Stimulated activated CD4-positive, alpha-beta T cell treated with anti-CD3 and anti-CD28 coated beads, Interleukin-12 subunit alpha, Interleukin-12 subunit beta, amount 100 ng/mL, for 48 hours (primary cell): ENCODE data around the gene EFL1.
A peak's percentile ranks its signal among the peaks of the same experiment; 100 is the strongest.

Experiments
- DNase-seq, 3 donors: peaks; one replicate each; pipeline ENCODE4 v3.0.0-alpha.2; 2020; ENCODE audit warnings: low read depth in 2 of 3, low spot score in 1 of 3

EFL1 gene

DNA sequence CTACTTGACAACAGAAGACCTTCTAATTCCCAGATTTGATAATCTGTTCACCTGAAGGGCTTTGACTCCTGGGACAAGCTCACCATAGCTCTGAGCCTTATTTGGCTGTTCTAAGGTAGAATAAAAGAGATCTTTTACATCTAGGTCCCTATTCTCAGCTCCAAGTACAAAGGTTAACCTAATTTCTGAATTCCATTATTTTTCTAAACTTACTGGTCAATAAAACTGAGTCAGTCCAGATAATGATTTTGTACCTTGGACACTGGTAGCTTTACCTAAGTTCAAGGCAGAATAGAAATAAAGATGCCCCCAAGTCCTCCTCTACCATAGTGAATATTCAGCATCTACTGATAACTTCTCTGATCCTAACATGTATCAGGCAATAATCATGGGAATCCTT is 135.0 kb downstream of the EFL1 start:
- DNase-seq = no peak

- no peak for DNase-seq
Measured at GRCh38 chr15:82126346-82126745, 136.2 kb downstream of the EFL1 start.

DNA sequence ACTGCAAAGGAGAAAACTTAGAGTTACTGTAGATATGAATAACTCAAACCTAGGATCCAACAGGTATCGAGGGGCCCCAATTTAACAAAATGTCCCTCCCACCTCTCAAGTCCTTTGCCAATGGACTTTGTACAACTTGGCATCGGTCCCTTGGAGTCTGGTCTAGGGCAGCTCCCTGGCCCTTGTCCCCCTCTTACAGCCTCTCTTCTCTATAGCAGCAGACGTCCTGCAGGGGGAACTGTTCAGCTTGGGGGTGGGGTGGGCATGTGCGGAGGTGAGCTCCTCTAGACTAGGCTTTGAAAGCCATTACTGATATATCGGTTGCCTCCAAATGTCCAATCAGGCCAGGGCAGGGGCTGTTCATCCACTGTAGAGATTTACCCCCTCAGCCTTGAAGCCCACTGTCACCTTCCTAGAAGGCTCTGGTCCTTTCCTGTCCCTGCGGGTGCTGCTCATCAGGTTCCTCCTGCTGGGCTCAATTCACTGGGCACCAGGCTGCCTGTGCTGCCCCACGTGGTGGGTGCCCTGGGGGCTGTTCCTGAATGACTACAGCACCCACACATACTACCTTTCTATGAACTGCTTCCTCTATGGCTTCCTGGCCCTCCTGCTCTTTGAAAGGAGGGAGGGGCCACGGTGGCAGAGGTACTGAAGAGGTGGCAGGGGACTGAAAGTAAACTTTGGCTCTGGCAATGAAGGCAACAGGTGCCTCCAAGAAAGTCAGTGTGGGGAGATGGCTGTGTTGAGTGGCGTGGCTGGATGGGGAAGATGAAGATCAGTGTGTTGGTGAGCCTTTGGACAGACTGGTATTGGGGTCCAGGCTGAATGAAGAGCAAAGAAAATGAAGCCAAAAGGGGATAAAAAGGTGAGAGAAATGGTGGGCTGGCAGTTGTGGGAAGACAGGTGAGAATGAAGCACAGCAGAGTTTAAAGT is 137.9 kb downstream of the EFL1 start:
- no peak for DNase-seq

DNA sequence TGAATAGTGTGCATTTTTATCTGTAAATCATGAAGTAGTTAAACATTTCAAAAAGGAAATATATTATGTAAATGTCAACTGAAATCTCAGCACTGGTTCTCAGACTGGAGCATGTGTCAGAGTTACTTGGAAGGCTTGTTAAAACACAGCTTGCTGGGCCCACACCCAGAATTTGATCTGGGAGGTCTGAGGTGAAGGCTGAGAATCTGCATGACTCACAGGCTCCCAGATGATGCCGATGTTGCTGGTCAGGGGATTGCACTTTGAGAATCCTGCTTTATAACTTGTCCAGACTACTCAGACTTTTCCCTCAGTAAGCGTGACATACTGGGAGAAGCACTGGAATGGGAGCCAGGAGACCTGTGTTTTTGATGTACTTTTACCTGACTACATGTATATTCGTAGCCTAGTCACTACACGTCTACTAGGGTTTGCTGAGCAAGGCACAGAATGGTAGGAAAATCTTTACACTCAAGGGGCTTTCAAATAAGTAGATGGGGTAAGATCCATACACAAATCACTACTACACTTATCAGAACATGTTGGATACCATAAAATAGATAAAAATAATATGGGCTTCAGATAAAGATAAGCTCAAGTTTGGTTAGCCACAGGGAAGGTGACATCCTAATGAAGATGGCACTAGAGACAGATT is 139.7 kb downstream of the EFL1 start:
- no peak for DNase-seq

GRCh38 chr15:82118040-82118439 is 144.5 kb downstream of the EFL1 start:
- no peak for DNase-seq

DNA sequence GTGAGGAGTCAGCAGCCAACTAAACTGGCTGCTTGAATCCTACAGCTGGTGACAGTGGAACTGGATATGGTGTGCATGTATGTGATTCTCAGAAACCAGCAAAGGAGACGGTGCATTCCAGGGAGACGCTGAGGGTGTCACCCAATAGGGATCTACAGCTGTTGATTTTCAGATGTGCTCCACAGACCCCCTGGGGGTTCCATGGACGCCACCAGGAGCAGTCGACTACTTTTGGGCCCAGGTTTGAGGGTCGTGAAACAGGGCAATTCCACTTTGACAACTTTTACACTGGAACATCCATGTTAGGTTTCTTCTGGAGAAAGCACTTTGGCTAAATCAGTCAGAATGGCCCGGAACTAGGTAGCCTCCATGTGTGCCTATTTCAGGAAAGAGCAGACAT is 145.2 kb downstream of the EFL1 start:
- no peak for DNase-seq

DNA sequence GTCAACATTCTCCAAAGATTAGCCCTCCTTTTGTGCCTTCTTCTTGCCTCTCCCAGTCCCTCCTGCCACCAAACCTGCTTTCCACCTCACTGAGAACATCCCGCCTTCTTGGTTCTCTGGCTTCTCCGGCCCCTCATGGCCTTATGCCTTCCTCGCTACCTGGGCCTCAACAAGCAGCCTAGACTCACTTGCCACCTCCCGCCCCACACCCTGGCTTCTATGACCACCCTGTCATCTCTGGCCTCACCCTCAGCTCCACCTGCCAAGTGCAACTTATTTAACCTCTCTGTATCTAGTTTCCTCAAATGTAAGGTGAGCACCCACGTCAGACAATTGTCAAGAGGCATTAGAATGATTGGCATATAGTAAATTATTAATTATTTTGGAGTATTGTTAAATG is 147.9 kb downstream of the EFL1 start:
- DNase-seq = no peak

DNA sequence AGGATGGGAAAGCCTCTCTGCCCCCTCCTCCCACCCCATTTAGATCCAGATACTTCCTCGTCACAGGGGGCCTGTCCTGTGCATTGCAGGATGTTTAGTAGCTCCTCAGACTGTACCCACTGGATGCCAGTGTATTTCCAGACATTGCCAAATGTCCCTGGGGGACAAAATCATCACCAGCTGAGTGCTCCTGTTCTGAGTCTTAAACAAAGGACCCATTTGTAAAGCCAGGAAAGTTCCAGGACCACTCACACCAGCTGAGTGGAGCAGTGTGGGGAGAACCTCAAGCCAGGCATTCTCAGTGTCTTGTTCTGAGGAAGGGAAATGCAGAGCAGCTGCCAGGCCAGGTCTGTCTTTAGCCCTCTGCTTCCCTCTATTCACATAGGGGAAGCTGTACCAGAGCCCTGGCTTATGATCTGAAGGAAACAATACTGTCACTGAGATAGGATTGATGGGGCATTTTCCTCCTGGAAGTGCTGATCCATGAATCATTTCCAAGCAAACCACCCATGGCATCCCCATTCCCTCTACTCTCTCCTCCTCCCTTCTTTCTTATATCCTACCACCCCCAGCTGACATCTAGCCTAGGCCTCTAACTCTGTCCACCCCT is 149.3 kb downstream of the EFL1 start:
- DNase-seq = no peak

- DNase-seq = no peak
Measured at GRCh38 chr15:82111918-82112317, 150.6 kb downstream of the EFL1 start.

GRCh38 chr15:82110144-82110543 is 152.4 kb downstream of the EFL1 start:
- DNase-seq = no peak

DNA sequence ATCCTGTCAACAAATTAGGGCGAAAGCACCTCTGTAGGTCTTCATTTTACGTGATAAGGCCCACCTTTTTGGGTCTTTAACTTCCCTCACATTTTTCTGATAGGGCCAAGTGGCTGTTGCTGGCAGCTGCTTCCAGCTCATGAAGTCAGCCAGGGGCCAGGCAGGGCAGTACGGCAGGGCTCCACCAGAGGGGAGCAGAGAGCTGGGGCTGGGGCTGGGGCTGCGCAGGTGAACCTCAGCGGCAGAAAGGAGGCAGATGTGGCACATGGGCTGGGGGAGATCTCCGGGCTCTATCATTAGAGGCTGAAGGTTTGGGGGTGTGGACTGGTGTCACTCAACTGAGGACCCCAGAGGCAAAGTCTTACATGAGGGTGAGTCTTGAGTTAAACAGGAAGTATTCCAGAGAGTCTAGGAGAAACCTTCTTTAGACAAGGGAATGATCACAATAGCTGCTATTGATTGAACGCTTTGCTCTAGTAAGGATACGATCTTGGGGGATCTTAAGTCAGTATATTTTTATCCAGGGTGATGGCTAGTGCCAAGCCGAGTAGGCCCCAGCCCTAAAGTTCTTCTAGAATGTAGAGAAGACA is 153.9 kb downstream of the EFL1 start:
- peak; percentile 57 to 83 (median 58) for DNase-seq

DNA sequence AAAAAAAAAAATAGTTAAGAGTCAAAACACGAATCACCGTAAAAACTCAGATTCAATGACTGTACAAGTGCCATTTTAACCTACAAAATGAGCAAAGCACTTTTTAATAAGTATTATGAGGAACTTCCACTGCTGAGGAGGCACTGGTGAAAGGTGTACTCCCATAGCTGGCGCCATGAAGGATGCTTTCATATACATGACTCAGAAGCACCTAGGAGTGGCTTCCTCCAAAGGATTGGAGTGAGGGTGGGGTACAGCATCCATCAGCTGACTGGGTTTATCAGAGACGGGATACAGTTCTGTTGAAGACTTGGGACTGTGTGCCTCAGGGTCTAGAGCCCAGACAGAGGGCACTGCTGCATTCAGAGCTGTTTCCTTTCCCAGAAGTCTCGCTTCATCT is 155.9 kb downstream of the EFL1 start:
- DNase-seq = no peak

GRCh38 chr15:82105451-82106215 is 156.9 kb downstream of the EFL1 start:
- DNase-seq = no peak

- no peak for DNase-seq
Measured at GRCh38 chr15:82103468-82103867, 159.1 kb downstream of the EFL1 start.

DNA sequence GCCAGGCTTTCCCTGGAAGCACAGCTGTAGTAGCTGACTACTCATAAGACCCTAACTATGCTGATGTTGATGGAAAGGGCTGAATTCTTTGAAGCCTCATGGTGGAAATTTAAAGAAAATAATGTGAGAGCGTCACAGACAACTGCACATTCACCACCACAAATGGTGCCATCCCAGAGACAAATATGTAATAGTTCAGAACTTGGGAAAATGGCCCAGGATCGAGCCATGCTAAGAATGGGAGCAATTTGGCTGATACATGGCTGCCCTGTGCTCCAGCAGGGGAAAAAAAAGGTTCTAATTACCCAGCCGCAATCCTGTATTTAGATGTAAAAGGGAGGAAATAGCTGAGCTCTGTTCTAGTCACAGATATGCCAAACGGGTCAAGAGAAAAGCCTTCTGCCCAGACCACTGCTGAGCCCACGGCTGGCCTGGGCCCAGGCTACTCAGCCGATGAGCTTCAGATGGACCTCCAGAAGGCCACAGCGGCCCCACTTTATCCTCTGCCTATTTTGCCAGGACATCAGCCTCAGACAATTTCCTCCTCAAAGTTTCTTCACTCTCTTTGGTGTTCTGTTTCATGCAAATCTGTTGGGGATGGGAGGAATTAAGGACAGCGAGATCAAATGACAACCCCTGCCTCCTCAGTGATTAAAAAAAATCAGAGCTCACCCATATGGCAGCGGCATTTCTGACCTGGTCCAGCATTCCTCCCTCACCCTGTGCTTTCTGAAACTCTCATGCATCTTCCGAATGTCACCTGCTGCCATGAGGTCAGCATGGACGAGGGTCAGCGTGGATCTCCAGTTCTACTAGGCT is 162.2 kb downstream of the EFL1 start:
- no peak for DNase-seq

DNA sequence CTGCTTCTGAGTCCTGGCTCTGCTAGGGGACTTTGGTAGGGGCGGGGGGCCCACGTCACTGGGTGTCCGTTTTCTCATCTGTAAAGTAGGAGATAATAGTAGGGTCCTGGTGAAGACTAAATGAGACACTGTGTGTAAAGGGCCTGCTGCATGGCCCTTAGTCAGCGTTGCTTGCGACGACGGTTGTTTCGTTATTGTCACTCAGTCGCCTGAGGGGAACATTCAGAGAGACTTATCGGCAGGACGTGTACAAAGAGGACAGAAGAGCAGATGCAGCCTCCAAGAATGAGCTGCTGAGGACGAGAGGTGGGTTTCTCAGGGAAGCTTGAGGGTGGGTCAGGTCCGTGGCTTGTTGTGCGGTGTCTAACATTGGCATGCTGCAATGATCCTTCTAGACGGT is 163.9 kb downstream of the EFL1 start:
- DNase-seq = no peak

GRCh38 chr15:82095803-82096202 is 166.7 kb downstream of the EFL1 start:
- no peak for DNase-seq

DNA sequence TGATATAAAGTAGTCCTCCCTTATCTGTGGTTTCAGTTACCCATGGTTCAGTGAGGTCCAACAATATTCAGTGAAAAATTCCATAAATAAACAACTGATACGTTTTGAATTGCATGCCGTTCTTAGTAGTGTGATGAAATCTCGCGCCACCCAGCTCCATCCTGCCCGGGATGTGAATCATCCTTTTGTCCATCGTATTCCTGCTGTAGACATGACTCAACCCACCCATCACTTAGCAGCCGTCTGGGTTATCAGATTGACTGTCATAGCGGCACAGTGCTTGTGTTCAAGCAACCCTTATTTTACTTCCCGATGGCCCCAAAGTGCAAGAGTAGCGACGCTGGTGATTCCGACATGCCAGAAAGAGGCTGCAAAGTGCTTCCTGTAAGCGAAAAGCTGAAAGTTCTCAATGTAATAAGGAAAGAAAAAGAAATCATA is 168.7 kb downstream of the EFL1 start:
- DNase-seq = no peak

DNA sequence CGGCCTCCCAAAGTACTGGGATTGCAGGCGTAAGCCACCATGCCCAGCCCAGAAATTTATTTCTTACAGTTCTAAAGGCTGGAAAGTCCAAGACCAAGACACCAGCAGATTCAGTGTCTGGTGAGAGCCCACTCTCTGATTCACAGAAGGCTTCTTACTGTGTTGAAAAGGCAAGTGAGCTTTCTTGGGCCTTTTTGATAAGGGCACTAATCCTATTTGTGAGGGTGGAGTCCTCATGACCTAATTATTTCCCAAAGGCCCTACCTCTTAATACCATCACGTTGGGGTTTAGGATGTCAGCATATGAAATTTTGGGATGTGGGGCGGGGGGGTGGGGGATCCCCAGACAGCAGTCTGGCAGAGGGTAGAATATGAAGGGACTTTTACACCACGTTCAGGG is 169.2 kb downstream of the EFL1 start:
- DNase-seq = no peak

DNA sequence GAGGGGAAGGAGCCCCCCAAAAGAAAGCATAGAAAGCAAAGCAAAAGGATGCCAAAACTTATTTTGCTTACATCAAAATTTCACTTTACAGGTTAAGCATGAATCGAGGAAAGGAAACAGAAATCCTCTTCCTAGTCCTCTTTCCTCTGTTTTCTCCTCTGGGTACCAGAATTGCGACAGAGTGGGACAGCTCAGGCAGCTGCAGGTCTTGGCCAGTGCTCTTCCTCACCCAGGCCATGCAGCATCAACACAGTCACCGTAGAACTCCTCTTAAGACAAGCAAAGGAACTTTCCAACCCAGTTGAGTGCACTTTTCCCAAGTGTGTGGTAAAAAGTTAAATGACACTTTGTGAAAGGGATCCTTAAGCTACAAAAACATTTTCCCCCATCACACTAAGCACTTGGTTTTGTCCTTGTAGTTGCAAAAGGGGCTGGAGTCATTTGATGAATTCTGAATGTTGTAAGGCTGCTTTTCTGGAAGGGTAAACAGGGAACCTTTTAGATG is 170.8 kb downstream of the EFL1 start:
- no peak for DNase-seq
